Mucosa of descending colon (tissue), 3 donors: ENCODE measurements around the gene CDK12. TPM values are rescaled to one million over a fixed set of nuclear protein-coding genes. Genes with fewer than 3 reads are reported as not detected.
A peak's percentile ranks its signal among the peaks of the same experiment; 100 is the strongest.
"Not testable (repeated sequence)": the region's sequence is repeated elsewhere in the genome, so short reads cannot be mapped to it uniquely, and the experiment has no call there.

Source experiments
- ATAC-seq: fragments of 200-7000 bp; cut with Tn5 transposase; one replicate; pipeline ENCODE4 v1.9.1; 2020; ENCODE audit warnings: mild to moderate bottlenecking, moderate library complexity
- DNase-seq, 3 donors: peaks; one replicate each; pipeline ENCODE4 v3.0.0-alpha.2; 2020
- H3K36me3 ChIP-seq: fragments of 200-600 bp; one replicate; pipeline ENCODE4 v1.8.0; 2021; ENCODE audit warnings: low read depth, mild to moderate bottlenecking
- H3K4me1 ChIP-seq: fragments of 200-600 bp; one replicate; pipeline ENCODE4 v1.8.0; 2021; ENCODE audit warnings: low read depth, mild to moderate bottlenecking
- H3K4me3 ChIP-seq: fragments of 200-600 bp; one replicate; pipeline ENCODE4 v1.8.0; 2021; ENCODE audit warnings: mild to moderate bottlenecking
- H3K9me3 ChIP-seq: fragments of 200-600 bp; one replicate; pipeline ENCODE4 v1.8.0; 2021; ENCODE audit warnings: mild to moderate bottlenecking
- CTCF ChIP-seq: fragments of 200-600 bp; IDR thresholded peaks from one replicate; pipeline ENCODE4 v1.8.0; 2022; ENCODE audit warnings: antibody characterized with exemption, mild to moderate bottlenecking
- intact Hi-C, 2 donors: fragments of 100-400 bp; cut with DNase I in 1 of 2; cut with micrococcal nuclease in 1 of 2; formaldehyde crosslinking; loops; one replicate each; pipeline versions ENCODE4 v1.11.0 to v1.11.1; 2022; cut with DNase I, micrococcal nuclease
- total RNA-seq, 3 donors: library from RNA; stranded (reverse); fragmentation: NEBNext Ultra II Directional in 2 of 3; extraction: Animal tissue kit (Norgen Biotek cat#: 25700) in 2 of 3; gene quantifications; one replicate each; pipeline versions ENCODE4 v1.2.1 to v1.2.4, GENCODE V29; 2021 to 2023
- donor health status: DM: no; HTN: no; CAD: no; lungs with moderate emphysema.
- donor health status: DM: no; HTN: no; CAD: no.
- donor health status: DM: no; HTN: yes; CAD: no.

The CDK12 gene
- total RNA-seq, 3 donors from 2014 or later: 49.3 to 59.7 (median 58.4) TPM

DNA sequence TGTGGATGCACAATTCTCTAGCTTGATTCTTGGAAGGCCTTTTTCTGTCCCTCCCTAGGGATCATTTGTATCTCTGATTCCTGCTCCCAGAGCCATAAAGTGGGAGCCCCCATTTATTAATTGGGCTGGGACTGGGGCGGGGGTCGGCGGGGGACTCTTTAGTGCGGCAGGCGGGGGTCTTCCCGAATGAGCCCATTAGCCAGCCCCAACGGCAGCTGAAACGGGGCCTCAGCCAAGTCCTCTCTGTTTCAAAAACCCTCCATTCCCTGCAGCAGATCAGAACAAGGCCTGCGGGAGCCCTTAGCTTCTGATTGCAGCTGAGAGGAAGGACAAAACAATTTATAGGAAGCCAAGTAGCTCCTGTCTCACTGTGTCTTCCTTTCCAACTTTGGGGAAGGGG, 79.3 kb downstream of the CDK12 start:
- no peaks in the 10 kb centered on the region for H3K4me1 ChIP-seq
- no peaks in the 10 kb centered on the region for H3K9me3 ChIP-seq
- intact Hi-C loops: no loop called here
- no peak overlapping the region for H3K4me3 ChIP-seq
- H3K36me3 ChIP-seq: no peaks in the 10 kb centered on the region
- no peak for TF ChIP-seq CTCF
- DNase-seq (no peak), ATAC-seq (no peak)

DNA sequence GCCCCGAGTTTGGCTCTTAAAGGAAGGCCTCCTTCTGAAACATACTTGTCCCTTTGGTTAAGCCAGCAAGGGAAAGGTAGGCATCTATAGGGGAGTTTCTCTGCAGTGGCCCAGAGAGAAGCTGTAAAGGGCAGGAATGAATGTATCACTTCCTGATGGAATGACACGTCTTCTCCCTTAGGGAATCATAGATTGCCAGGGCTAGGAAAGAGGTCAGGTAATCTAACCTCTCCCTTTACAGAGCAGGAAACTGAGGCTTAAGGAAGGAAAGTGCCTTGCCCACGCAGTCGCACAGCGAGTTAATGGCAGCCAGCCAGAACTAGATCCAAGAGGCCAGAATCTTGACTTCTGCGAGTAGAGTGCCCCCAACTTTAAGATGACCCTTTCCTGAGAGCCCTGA, 80.4 kb downstream of the CDK12 start:
- DNase-seq: no peak
- H3K4me1 ChIP-seq: no peaks in the 10 kb centered on the region
- no peak overlapping the region for H3K4me3 ChIP-seq
- H3K9me3 ChIP-seq: no peaks in the 10 kb centered on the region
- TF ChIP-seq CTCF: no peak
- no peaks in the 10 kb centered on the region for H3K36me3 ChIP-seq
- ATAC-seq: no peak
- intact Hi-C loops: no loop called here

DNA sequence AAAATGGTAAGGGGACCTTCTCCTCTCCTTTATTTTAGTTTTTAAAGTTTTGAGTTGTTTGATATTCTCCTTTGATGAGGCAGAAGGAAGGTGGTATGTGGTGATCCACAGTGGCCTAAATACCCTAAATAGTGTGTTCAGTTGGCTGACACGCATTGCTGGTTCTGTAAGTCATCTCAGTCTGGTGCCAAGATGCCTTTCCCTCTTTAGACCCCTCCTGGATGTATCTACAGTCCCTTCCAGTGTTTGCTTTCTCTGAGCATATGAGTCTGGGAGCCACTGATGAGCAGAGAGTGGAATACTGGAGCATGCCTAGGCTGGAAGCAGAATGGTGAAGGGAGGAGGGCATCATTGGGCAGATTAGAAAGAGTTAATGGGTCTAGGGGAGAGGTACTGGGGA, 81.9 kb downstream of the CDK12 start:
- no peaks in the 10 kb centered on the region for H3K36me3 ChIP-seq
- H3K9me3 ChIP-seq: no peaks in the 10 kb centered on the region
- no peaks in the 10 kb centered on the region for H3K4me1 ChIP-seq
- ATAC-seq (no peak), DNase-seq (no peak)
- intact Hi-C loops: no loop called here
- TF ChIP-seq CTCF: no peak
- H3K4me3 ChIP-seq: no peak overlapping the region

DNA sequence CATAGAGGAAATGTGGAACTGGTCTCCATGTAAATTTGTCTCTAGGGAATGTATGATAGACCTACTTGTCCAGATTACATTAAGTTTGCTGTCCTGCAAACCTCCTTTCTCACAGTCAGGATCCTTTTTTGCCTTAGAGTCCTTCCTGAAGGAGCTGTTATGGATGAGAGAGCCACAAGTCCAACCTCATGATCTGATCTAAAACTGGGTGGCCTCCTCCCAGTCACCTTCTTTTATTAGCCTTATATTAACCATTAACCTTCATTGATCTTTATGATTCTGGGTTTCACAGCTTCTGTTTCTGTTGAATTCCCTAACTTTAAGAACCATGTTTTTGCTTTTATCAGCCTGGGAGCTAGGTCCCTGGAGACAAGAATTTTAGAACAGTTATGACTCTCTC, 82.4 kb downstream of the CDK12 start:
- no peak for ATAC-seq
- DNase-seq: no peak
- no peak for TF ChIP-seq CTCF
- intact Hi-C loops: no loop called here
- Histone ChIP-seq H3K4me1 (no peaks in the 10 kb centered on the region), H3K4me3 (no peak overlapping the region), H3K36me3 (no peaks in the 10 kb centered on the region), H3K9me3 (no peaks in the 10 kb centered on the region)

DNA sequence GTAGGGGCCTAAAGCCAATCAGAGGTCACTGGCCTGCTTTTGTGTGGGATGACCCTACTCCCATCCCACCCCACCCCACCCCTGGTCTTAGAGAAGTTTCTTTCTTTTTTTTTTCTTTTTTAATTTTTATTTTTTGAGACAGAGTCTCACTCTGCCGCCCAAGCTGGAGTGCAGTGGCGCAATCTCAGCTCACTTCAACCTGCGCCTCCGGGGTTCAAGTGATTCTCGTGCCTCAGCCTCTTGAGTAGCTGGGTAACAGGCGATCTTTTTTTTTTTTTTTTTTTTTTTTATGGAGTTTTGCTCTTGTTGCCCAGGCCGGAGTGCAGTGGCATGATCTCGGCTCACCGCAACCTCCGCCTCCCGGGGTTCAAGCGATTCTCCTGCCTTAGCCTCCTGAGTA, 83.1 kb downstream of the CDK12 start:
- H3K4me3 ChIP-seq, H3K9me3 ChIP-seq, ATAC-seq, H3K4me1 ChIP-seq, intact Hi-C loops, H3K36me3 ChIP-seq, DNase-seq: not testable (repeated sequence)

DNA sequence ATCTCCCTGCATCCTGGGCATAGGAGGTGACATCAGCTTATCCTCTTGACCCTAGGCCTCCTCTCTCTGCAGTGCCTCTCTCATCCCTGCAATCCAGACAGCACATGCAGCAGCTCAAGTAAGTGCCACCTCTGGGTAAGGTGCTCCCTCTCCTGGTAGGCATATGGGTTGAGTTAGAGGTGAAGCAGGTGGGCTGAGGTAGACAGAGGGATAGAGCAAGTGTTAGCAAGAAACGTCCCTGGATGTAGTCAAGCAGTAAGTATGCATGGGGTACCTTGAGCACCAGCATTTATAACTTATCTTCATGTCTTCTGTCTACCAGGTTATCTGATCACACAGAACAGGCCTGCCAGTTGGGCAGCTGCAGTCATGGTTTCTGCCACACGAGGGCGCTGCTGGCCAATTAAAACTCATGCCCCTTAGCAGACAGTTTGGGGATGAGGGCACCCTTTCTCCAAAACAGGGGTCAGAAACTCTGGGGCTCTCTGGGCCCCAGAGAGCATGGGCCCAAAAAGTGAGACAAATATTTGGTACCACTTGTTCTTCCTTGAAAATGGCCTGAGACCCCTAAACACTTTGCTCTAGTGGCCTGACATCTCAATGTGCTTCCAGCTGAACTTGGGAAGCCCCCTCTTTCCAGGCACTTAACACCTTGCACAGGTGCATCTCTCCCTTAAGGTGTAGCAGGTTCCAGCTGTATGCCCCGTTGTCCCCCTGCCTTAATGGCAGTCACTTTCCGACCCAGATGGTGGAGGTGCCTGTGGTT, 86.6 kb downstream of the CDK12 start:
- peak; percentile 93 for TF ChIP-seq CTCF
- intact Hi-C loops: no loop called here
- no peaks in the 10 kb centered on the region for H3K4me1 ChIP-seq
- no peaks in the 10 kb centered on the region for H3K9me3 ChIP-seq
- ATAC-seq: peak; percentile 86
- H3K36me3 ChIP-seq: no peaks in the 10 kb centered on the region
- no peak overlapping the region for H3K4me3 ChIP-seq
- peak in 2 of 3 donors; percentile 84 to 87 for DNase-seq
